AG04450 (cell line): ENCODE measurements around the gene CFAP91. TPM values are rescaled to one million over a fixed set of nuclear protein-coding genes. Genes with fewer than 3 reads are reported as not detected.

Experiments
- CTCF ChIA-PET: fragments of 300-600, 350-600 bp; formaldehyde crosslinking; extraction: SDS; loops from one replicate; lab custom pipeline; 2022; ENCODE audit warnings: antibody characterized with exemption, inconsistent platforms; lab: Charles Lee
- POLR2A ChIA-PET: fragments of 350-600 bp; formaldehyde crosslinking; extraction: SDS; loops from one replicate; lab custom pipeline; 2021; ENCODE audit warnings: antibody characterized with exemption, inconsistent platforms; lab: Yijun Ruan, JAX
- DNase-seq: peaks from one replicate; pipeline ENCODE4 v3.0.0-alpha.2; 2011; ENCODE audit warnings: low read depth, low spot score
- H3K27ac ChIP-seq: one replicate; pipeline ENCODE4 v1.5.1; 2012; ENCODE audit warnings: low read depth, low read length, control low read depth
- H3K27me3 ChIP-seq: one replicate; pipeline ENCODE4 v1.6.0; 2012; ENCODE audit warnings: low read length; ENCODE audit not compliant: control insufficient read depth, insufficient read depth
- H3K4me3 ChIP-seq: 2 replicates; pipeline ENCODE4 v1.5.1; 2011; ENCODE audit warnings: mild to moderate bottlenecking, low read depth, low read length, control low read depth
- H3K9me3 ChIP-seq: 2 replicates; pipeline ENCODE4 v1.5.1; 2012; ENCODE audit warnings: low read length; ENCODE audit not compliant: control insufficient read depth, insufficient read depth
- CTCF ChIP-seq: IDR thresholded peaks from 2 replicates; pipeline ENCODE4 v1.5.1; 2011; ENCODE audit warnings: low read depth, low read length, control low read depth, inconsistent platforms
- polyA plus RNA-seq: library from polyadenylated mRNA; depleted of rRNA; stranded (reverse); fragments of >200 nt; gene quantifications from 2 replicates; pipeline ENCODE4 v1.2.3, GENCODE V29; 2011

CFAP91 gene
- polyA plus RNA-seq, 1 experiment: not detected

- no peak for TF ChIP-seq CTCF
- POLR2A ChIA-PET: no interaction called here
- Histone ChIP-seq H3K4me3 (no peak overlapping the region), H3K27me3 (peaks cover 4% of the 10 kb centered on the region), H3K9me3 (no peaks in the 10 kb centered on the region), H3K27ac (no peak overlapping the region)
- DNase-seq: no peak
- CTCF ChIA-PET: no interaction called here
These were observed 20.2 kb downstream of the CFAP91 start for GRCh38 chr3:119723022-119723421.

- Histone ChIP-seq H3K4me3 (no peak overlapping the region), H3K27me3 (peaks cover 4% of the 10 kb centered on the region), H3K9me3 (no peaks in the 10 kb centered on the region), H3K27ac (no peak overlapping the region)
- no peak for DNase-seq
- no peak for TF ChIP-seq CTCF
- CTCF ChIA-PET: no interaction called here
- POLR2A ChIA-PET: no interaction called here
These were observed 24.1 kb downstream of the CFAP91 start for GRCh38 chr3:119726909-119727308.

GRCh38 chr3:119729996-119730395 is 27.2 kb downstream of the CFAP91 start:
- H3K27me3 ChIP-seq: peaks cover 2% of the 10 kb centered on the region
- DNase-seq: no peak
- no peaks in the 10 kb centered on the region for H3K9me3 ChIP-seq
- ChIA-PET POLR2A (no interaction called here), CTCF (interaction anchor here (0.6 kb wide), 1 partner anchor 191 kb away, joined by 5 read pairs; no protein-coding TSS in a partner anchor)
- H3K27ac ChIP-seq: no peak overlapping the region
- no peak for TF ChIP-seq CTCF
- no peak overlapping the region for H3K4me3 ChIP-seq

- Histone ChIP-seq H3K9me3 (no peaks in the 10 kb centered on the region), H3K4me3 (no peak overlapping the region), H3K27ac (no peak overlapping the region), H3K27me3 (peaks cover 2% of the 10 kb centered on the region)
- no peak for TF ChIP-seq CTCF
- ChIA-PET POLR2A (no interaction called here), CTCF (no interaction called here)
- no peak for DNase-seq
These were observed 28.9 kb downstream of the CFAP91 start for GRCh38 chr3:119731560-119732343.

GRCh38 chr3:119733812-119734211 is 31.0 kb downstream of the CFAP91 start:
- DNase-seq: no peak
- ChIA-PET CTCF (no interaction called here), POLR2A (no interaction called here)
- Histone ChIP-seq H3K27ac (no peak overlapping the region), H3K27me3 (peaks cover 2% of the 10 kb centered on the region), H3K9me3 (no peaks in the 10 kb centered on the region), H3K4me3 (no peak overlapping the region)
- TF ChIP-seq CTCF: no peak
